Body of pancreas (tissue), 4 donors: ENCODE results near the gene CACNA1E. TPM values are rescaled to one million over a fixed set of nuclear protein-coding genes. Genes with fewer than 3 reads are reported as not detected.

ENCODE experiments used
- ATAC-seq: fragments of 150-250 bp; one replicate; pipeline ENCODE4 v1.9.1; 2016
- DNase-seq, 4 donors: peaks; one replicate each; pipeline ENCODE4 v3.0.0-alpha.2; 2019
- H3K27ac ChIP-seq, 4 donors: fragments of 200-600 bp; sonication (generic); 1 replicate in 3 of 4; 2 replicates in 1 of 4; pipeline versions ENCODE4 v1.5.1 to v1.6.1; 2016 to 2019; ENCODE audit warnings: mild to moderate bottlenecking in 1 of 4, mixed read lengths in 1 of 4, moderate library complexity in 1 of 4
- H3K27me3 ChIP-seq, 2 donors: fragments of 200-600 bp; sonication (generic); one replicate each; pipeline ENCODE4 v1.6.0; 2016; ENCODE audit warnings: mild to moderate bottlenecking in 1 of 2
- H3K36me3 ChIP-seq, 2 donors: fragments of 200-600 bp; sonication (generic); replicated peaks in 1 of 2; 2 replicates each; pipeline ENCODE4 v1.5.1; 2016; ENCODE audit warnings: low read depth in 2 of 2; ENCODE audit not compliant: insufficient read depth in 1 of 2
- H3K4me1 ChIP-seq: fragments of 200-600 bp; sonication (generic); one replicate; pipeline ENCODE4 v1.6.0; 2016
- H3K4me3 ChIP-seq, 2 donors: fragments of 200-600 bp; sonication (generic); 1 replicate in 1 of 2; 2 replicates in 1 of 2; pipeline ENCODE4 v1.5.1; 2016 to 2019
- H3K9me3 ChIP-seq, 3 donors: fragments of 200-600 bp; sonication (generic); 1 replicate in 2 of 3; 2 replicates in 1 of 3; pipeline ENCODE4 v1.5.1; 2016
- POLR2A ChIP-seq, 3 donors: fragments of 450-650 bp; IDR thresholded peaks; one replicate each; pipeline ENCODE4 v1.6.1; 2016; ENCODE audit warnings: antibody characterized with exemption in 3 of 3, mild to moderate bottlenecking in 2 of 3
- WGBS, 2 donors: methylation state at CpG; one replicate each; pipeline ENCODE4 v1.1.5; 2017; 5-methylcytosine and 5-hydroxymethylcytosine counted together
- intact Hi-C: fragments of 100-400 bp; cut with DNase I; formaldehyde crosslinking; loops from one replicate; pipeline ENCODE4 v1.15.1; 2023
- total RNA-seq, 2 donors: library from RNA; depleted of rRNA; stranded (reverse); fragments of >200 nt; gene quantifications; one replicate each; pipeline ENCODE4 v1.1.0, GENCODE V29; 2016
- TF ChIP-seq, protein P1 (sequence below), 7 experiments: fragments of 450-650 bp in 4 of 7; fragments of 200-600 bp in 3 of 7; sonication (generic) in 3 of 7; IDR thresholded peaks; one replicate each; pipeline ENCODE4 v1.5.1; 2016 to 2019; ENCODE audit warnings: antibody characterized with exemption in 7 of 7

CACNA1E gene
- total RNA-seq, 2 donors from 2014 or later = 1.0 TPM; not detected in 1

DNA sequence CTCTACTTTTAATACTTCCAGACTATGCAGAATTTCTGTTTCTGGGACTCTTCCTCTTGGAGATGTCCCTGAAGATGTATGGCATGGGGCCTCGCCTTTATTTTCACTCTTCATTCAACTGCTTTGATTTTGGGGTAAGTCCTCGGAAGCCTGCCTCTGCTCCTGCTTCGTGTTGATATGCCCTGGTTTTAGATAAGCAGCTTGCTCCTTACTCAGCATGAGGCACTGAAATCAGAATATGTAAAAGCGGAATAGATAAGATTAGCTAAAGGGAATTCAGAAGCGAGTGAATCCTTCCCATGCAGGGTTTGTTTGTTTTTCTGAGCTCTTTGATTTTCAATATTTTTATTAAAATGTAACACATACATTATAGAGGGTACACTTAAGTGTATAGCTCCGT is 234.7 kb downstream of the CACNA1E start:
- H3K36me3 ChIP-seq = no peaks in the 10 kb centered on the region
- H3K27me3 ChIP-seq = no peaks in the 10 kb centered on the region
- WGBS, 2 donors = 17 to 24% methylated on average over 6 of the region's 6 CpGs
- no peak overlapping the region for H3K4me3 ChIP-seq
- no peaks in the 10 kb centered on the region for H3K4me1 ChIP-seq
- ATAC-seq (no peak), DNase-seq (no peak)
- TF ChIP-seq, protein P1, sequence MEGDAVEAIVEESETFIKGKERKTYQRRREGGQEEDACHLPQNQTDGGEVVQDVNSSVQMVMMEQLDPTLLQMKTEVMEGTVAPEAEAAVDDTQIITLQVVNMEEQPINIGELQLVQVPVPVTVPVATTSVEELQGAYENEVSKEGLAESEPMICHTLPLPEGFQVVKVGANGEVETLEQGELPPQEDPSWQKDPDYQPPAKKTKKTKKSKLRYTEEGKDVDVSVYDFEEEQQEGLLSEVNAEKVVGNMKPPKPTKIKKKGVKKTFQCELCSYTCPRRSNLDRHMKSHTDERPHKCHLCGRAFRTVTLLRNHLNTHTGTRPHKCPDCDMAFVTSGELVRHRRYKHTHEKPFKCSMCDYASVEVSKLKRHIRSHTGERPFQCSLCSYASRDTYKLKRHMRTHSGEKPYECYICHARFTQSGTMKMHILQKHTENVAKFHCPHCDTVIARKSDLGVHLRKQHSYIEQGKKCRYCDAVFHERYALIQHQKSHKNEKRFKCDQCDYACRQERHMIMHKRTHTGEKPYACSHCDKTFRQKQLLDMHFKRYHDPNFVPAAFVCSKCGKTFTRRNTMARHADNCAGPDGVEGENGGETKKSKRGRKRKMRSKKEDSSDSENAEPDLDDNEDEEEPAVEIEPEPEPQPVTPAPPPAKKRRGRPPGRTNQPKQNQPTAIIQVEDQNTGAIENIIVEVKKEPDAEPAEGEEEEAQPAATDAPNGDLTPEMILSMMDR (IDR thresholded peaks at IDR 0.05) = no peak
- no peak overlapping the region for H3K27ac ChIP-seq
- no peaks in the 10 kb centered on the region for H3K9me3 ChIP-seq
- intact Hi-C loops = no loop called here

DNA sequence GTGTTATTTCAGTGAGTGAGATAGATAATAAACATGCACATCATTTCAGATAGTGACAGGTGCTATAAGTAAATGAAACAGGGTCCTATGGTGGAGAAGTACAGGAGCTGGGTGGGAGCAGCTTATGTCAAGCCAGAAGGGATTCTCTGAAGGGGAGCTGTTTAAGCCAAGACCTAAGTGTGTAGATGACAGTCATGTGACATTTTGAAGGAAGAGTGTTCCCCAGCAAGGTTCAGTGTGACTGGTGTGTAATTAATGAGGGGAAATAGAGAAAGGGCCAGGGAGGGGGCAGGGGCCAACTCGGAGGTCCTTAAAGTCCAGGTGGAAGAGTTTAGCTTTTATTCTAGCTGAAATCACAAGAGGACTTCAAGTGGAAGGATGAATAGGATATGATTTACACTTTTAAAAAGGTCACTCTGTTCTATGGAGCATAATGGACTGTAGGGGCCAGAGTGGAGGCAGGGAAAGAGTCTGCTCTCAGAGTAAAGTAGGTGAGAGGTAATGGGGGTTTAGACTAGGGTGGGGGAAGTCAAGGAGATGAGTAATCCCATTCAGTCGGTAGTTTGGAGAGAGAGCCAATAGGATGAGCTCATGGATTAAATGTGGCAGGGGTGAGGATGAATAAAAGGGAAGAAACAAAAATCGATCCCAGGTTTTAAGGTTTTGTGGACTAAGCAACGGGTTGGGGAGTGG is 243.1 kb downstream of the CACNA1E start:
- no peak overlapping the region for H3K4me3 ChIP-seq
- H3K9me3 ChIP-seq = no peaks in the 10 kb centered on the region
- intact Hi-C loops = no loop called here
- no peaks in the 10 kb centered on the region for H3K4me1 ChIP-seq
- no peaks in the 10 kb centered on the region for H3K27me3 ChIP-seq
- ATAC-seq (no peak), DNase-seq (no peak)
- TF ChIP-seq POLR2A (IDR thresholded peaks at IDR 0.05) = no peak
- TF ChIP-seq, protein P1 (IDR thresholded peaks at IDR 0.05) = no peak
- whole genome bisulfite sequencing, 2 donors = 30 to 34% methylated on average over 4 of the region's 4 CpGs
- H3K36me3 ChIP-seq = no peaks in the 10 kb centered on the region
- H3K27ac ChIP-seq = no peak overlapping the region

DNA sequence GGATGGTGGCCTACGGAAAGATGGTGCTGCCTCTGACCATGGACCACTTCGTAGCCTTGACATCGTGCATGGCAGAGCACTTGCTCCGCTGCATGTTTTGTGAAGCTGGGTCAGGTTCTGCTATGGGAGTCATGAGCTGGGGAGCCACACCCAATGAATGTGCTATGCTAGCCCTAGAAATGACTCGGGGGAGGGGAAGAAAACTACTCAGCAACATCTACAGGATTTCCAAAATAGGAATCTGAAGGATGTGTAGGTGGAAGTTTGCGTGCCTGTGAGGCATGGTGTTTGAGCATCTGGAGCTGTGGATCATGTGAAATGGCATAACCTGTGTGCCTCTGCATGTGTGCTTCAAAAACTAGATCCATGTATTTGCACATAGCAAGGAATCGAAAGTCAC is 247.3 kb downstream of the CACNA1E start:
- ATAC-seq = no peak
- WGBS, 2 donors = 76 to 78% methylated on average over 7 of the region's 7 CpGs
- no peaks in the 10 kb centered on the region for H3K36me3 ChIP-seq

DNA sequence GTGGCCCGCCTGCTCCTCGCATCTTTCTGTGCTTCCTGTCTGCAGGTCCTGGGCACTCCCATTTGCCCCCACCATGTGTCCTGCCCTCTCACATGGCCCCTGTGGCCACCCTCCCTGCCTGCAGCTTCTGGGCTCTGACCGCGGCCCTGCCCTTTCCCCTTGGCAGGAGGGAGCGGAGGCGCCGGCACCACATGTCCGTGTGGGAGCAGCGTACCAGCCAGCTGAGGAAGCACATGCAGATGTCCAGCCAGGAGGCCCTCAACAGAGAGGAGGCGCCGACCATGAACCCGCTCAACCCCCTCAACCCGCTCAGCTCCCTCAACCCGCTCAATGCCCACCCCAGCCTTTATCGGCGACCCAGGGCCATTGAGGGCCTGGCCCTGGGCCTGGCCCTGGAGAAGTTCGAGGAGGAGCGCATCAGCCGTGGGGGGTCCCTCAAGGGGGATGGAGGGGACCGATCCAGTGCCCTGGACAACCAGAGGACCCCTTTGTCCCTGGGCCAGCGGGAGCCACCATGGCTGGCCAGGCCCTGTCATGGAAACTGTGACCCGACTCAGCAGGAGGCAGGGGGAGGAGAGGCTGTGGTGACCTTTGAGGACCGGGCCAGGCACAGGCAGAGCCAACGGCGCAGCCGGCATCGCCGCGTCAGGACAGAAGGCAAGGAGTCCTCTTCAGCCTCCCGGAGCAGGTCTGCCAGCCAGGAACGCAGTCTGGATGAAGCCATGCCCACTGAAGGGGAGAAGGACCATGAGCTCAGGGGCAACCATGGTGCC is 249.1 kb downstream of the CACNA1E start:
- Histone ChIP-seq H3K4me3 (no peak overlapping the region), H3K27ac (no peak overlapping the region), H3K4me1 (no peaks in the 10 kb centered on the region), H3K36me3 (no peaks in the 10 kb centered on the region), H3K27me3 (no peaks in the 10 kb centered on the region), H3K9me3 (no peaks in the 10 kb centered on the region)
- no peak for DNase-seq
- intact Hi-C loops = no loop called here
- no peak for ATAC-seq
- no peak for TF ChIP-seq POLR2A (IDR thresholded peaks at IDR 0.05)
- TF ChIP-seq, protein P1 (IDR thresholded peaks at IDR 0.05) = no peak
- 86 to 87% methylated on average over 16 to 29 of the region's 31 CpGs for WGBS, 2 donors

More for the DNA sequence above, 247.3 kb downstream of the CACNA1E start:
- no peak overlapping the region for H3K27ac ChIP-seq
- H3K4me1 ChIP-seq = no peaks in the 10 kb centered on the region
- no peak overlapping the region for H3K4me3 ChIP-seq
- no peaks in the 10 kb centered on the region for H3K9me3 ChIP-seq
- H3K27me3 ChIP-seq = no peaks in the 10 kb centered on the region
- TF ChIP-seq, protein P1 (IDR thresholded peaks at IDR 0.05) = no peak
- DNase-seq = no peak
- intact Hi-C loops = no loop called here
